ENCODE measurements around the gene ASNSD1.
"Not testable (repeated sequence)": the region's sequence is repeated elsewhere in the genome, so short reads cannot be mapped to it uniquely, and the experiment has no call there.

Gene ASNSD1

DNA sequence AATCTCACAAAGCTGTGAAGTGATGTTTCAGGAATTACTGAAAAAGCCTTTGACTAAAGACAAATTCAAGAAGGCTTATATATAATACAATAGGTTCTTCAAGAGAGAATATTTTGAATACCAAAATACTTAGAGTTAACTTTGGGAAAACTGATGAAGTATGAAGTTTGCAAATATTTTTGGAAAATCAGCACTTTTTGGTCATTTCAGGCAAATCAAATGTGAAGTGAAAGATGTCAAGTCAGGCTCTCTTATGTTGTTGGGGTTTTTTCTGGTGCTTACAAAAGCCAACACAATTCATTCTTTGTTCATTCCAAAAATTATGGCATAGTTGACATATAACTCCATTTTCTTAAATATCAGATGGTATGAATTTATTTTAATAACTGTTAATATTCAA, 14.7 kb upstream of the ASNSD1 start:
- ATAC-seq (no peak), DNase-seq (no peak)

DNA sequence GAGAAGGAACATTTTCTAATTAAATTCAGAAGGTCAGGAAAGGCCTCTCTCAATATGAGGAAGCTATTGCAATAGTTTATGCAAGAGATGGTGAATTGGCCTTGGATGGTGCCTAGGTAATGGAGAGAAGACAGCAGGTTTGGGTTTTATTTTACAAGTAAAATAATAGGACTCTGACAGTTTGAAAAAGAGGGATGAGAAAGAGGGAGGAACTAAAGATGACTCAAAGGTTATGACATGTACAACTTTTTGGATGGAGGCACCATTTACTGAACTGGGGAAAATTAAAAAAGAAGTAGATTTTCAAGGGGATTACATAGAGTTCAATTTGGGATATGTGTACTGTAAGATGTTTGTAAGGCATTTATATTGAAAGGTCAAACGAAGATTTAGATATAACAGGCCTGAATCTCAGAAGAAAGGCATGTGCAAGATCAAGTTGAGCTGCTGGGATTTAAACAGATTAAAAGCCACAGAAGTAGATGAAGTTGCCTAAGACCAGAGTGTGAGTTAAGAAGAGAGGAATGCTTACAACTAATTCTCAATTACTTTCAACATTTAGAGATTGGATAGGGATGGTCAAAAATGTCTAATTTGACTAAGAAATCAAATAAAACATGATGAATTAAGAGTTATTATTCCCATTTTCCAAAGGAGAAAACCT, 12.3 kb upstream of the ASNSD1 start:
- no peak for ATAC-seq
- no peak for DNase-seq

DNA sequence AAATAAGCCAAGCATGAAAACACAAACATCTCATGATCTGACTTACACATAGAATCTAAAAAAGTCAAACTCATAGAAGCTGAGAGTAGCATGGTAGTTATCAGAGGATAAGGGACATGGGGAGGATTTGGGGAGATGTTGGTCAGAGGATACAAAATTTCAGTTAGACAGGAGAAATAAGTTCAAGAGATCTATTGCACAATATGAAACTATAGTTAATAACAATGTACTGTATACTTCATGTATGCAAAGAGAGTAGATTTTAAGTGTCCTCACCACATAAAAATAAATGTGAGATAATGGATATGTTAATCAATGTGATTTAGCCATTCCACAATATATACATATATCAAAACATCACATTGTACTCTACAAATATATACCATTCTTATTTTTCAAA, 10.0 kb upstream of the ASNSD1 start:
- ATAC-seq (no peak), DNase-seq (no peak)

DNA sequence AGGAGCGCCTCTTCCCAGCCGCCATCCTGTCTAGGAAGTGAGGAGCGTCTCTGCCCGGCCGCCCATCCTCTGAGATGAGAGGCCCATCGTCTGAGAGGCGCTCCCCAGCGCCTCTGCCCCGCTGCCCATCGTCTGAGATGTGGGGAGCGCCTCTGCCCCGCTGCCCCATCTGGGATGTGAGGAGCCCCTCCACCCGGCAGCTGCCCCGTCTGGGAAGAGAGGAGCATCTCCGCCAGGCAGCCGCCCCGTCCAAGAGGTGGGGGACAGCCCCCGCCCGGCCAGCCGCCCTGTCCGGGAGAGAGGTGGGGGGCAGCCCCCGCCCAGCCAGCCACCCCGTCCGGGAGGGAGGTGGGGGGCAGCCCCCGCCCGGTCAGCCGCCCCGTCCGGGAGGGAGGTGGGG, 7.8 kb upstream of the ASNSD1 start:
- not testable (repeated sequence) for ATAC-seq, DNase-seq

DNA sequence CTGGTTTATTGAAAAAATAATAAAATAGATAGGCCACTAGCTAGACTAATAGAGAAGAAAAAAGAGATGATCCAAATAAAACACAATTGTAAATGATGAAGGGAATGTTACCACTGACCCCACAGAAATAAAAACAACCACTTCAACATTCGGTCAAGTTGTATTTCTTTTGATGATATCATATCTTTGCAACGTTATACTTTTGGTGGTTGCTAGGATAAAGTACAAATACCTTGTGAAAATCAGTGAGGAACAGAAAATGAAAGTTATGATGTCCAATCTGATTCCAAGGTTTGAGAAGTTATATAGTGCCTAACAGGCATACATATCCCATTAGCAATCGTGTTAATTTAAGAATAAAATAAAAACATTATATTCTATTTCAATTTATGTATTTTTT, 6.6 kb upstream of the ASNSD1 start:
- DNase-seq (no peak), ATAC-seq (no peak)

DNA sequence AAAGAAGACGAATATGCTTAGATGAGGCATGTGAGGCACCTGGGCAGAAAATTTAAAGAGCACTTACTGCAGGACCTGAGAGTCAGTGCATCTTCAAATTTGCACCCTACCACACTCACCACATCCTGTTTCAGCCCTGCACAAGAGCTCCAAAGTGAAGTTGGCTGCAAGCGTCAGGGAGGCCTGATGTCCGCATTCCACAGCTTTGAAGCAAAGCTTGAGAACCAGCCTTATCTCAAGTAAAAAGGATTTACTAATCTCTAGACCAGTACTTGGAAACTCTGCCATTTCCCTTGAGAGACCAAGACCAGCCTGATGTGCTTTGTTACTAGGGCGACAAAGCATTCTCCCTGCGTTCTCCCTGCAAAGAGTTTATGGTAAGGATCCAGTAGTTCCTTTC, 3.4 kb upstream of the ASNSD1 start:
- peak; percentile 49 for DNase-seq
- peak; percentile 53 for ATAC-seq

DNA sequence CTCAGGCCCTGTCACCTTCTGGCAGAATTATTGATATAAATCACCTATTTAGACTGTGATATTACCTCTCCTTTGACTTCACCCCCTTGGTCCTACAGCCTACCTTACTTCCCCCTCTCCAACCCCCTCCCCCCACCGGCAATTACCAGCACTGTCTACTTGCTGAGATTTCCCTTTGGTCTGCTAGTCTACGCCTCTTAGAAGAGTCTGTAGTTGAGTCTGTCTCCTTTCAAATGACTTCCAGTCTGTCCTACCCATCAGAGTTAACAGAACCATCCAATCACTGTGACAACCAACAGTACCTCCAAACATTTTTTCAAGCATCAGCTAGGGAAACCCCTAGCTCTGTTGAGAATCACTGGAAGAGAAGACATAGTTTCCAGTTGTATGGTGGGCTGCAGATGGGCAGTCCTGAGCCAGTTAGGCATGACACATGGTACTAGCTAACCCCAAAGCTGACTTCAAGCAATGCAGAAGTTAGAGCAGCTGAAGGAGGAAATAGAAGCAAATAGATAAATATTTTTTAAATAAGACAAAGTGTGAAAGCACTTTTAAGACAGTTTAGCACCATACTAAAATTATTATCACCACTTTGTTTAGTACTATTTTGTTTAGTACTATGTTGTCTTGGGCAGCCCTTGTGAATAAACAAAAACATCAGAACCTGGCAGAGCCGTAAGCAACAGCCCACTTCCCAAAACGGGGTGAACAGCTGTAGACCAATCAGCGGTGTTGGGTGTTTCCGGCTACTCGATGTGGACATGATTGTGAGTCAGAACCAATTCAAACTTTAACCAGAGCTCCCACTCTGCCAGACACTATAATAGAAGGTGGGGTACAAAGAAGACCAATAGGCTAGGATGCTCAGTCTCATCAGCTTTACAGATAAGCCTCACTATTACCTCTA, 2.7 kb upstream of the ASNSD1 start:
- ATAC-seq (peak; percentile 11), DNase-seq (peak; percentile 28)

DNA sequence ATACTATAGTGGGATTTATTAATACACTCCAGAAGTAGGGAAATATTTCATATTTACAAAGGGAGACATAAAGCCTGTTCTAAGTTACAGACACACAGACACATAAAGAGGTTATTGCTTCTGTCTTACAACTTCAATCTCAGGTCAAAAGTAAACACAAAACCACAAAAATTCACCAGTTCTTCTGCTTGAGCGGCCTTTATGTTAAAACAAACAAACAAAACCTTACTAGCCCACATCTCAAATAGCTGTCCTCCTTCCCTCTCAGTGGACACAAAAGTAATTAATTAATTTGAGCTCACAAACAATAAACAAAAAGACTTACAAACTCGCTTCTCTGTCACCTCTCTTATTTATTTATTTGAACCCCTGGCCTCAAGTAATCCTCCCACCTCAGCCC, 1.5 kb upstream of the ASNSD1 start:
- no peak for ATAC-seq
- DNase-seq: no peak

DNA sequence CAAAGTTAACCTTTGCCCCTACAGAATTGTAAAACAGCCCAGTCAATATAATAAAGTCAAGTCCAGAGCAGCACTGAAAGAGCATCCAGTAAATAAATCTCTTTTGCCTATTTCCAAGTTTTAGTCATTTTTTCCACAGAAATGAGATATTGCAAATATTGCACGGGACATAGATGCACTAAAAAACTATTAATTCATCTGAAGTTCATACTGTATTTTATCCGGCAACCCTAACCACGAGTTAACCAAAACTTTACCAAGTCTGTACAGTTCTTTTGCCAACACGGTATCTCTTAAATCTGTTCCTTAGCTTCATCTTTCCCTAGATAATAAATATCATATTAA, 484 bp upstream of the ASNSD1 start:
- ATAC-seq: no peak
- no peak for DNase-seq

DNA sequence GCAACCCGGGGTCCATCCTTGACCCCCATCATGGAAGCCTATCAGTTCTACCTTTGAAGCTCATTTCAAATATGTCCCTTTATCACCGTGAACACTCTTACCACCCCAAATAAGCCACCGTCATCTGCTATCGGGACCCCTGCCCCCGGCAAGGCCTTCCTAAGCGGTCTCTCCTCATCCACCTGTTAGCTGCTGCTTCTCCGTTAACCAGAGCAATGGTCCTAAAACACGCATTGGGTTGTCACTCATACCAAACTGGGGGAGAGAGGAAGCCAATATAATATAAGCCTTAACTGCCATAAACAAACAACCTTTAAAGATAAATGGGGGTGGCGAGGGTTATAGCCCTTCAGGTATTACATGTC, 680 bp downstream of the ASNSD1 start:
- ATAC-seq (no peak), DNase-seq (no peak)

DNA sequence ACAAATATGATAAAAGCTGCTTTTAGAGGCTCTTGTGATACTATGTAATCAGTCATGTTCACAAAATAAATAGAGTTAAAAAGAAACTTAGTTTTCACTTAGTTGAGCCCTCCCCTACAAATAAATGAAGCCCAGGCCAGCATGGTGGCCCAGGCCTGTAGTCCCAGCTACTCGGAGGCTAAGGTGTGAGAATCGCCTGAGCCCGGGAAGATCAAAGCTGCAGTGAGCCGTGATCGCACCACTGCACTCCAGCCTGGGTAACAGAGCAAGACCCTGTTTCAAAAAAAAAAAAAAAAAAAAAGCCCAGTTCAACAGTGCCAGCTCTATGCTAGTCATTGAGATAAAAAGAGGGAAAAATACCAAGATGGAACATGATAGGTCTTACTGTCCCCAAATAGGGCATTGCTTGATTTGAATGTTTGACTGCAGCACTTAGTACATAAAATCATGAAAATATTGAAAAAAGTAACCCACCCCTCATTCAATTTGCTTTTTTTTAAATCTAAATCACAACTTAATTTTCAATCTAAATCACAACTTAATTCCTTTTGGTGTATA, 1.5 kb downstream of the ASNSD1 start:
- DNase-seq (no peak), ATAC-seq (no peak)

DNA sequence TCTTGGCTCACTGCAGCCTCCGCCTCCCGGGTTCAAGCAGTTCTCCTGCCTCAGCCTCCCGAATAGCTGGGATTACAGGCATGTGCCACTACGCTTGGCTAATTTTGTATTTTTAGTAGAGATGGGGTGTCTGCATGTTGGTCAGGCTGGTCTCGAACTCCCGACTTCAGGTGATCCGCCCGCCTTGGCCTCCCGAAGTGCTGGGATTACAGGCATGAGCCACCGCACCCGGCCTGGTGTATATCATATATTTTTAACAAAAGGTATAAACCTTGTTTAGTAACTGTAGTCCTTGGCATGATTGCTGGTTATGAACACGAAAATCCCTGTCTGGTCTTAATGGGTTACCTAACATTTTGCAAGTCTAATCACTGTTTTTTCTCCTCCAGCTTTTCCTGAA, 2.1 kb downstream of the ASNSD1 start:
- DNase-seq, ATAC-seq: not testable (repeated sequence)

DNA sequence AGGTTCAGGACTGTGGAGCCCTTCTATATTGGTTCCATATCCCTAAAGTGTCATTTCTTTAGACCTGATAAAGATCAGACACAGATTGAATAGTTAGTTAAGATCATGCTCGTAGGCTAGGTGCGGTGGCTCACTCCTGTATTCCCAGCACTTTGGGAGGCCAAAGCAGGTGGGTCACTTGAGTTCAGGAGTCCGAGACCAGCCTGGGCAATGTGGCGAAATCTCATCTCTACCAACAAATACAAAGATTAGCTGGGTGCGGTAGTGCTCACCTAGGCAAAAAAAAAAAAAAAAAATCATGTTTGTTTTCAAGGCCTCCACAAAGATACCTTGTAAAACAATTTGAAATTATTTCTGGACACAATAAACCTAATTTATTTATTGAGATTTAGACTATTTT, 8.7 kb downstream of the ASNSD1 start:
- no peak for DNase-seq
- ATAC-seq: no peak

DNA sequence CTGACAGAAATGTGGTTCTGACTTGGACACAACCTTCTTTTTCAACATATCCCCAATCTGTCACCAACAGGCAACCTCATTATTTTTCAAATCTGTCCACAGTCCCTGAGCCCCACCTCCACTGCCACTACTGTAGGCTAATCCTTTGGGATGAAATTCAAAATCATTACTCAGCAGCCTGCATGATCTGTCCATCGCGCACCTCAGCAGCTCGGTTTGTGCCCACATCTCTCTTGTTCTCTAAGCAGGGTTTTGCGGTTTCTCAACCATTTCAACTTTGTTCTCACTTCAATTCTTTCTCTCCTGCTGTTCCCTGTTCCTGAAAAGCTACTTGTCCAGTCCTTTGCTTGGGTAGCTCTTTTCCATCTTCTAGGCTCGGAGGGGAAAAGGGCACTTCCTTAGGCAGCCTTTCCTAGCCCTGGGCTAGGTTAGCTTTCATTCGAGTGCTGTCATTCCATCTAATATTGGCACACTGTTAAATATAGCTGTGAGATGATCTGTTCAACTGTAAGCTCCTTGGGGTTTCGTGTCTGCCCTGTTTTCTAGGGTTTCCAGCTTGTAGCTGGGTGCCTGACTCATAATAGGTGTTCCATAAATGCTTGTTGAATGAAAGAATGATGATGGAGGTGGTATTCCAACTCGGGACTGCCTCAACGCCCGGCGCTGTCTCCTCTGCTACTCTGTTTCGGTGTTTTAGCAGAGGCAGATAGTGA, 12.6 kb downstream of the ASNSD1 start:
- no peak for DNase-seq
- peak; percentile 41 for ATAC-seq

DNA sequence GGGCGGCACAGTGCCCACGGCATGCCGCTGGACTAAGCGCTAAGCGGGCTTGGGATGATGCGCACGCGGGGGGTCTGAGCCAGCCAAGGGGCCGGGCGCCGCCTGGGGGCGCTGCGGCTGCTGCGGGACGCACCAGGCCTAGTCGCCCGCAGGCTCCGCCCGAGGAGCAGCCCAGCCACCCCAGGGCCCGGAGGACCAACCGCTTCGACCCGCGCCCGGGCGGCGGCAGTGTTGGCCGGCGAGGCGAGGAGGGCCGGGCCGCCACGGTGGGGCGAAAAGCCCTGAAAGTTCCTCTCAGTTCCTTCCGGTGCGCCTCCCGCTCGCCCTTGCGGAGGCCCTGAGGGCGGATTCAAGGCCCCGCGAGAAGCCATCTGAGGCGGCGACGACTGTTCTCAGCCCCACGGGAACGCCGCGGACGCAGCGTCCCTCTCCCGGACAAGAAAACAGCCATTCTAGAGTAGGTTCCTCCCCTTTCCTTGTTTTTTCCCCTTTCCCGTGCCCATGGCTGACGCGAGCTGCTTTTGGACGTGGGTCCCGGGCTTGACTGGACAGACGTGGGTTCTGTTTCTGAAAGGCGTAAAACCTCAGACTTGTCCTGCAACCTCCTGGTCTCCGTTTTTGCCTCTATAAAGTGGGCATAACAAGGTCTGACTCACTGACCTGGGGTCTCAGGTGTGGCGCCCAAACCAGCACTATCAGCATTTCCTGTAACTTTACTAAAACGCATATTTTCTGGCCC, 13.3 kb downstream of the ASNSD1 start, which contains the start of gene ANKAR:
Gene ANKAR, plus strand, starts transcription at position 297 of the 739 bp plus-strand sequence. CDS start 1,821 bp downstream, outside the sequence.
- DNase-seq: peak; percentile 86
- ATAC-seq: peak; percentile 97

DNA sequence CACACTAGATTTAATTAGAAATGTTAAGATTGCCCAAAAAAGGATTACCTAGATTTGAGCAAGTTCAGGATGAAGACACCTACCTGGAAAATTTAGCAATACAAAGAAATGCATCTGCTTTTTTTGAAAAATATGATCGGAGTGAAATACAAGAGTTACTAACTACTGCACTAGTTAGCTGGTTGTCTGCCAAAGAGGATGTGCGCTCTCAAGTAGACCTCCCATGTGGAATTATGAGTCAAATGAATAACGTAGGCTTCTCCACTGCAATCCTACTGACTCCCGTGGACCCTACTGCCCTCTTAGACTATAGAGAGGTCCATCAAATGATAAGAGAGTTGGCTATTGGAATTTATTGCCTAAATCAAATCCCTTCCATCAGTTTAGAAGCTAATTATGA, 15.2 kb downstream of the ASNSD1 start:
- ATAC-seq: no peak
- DNase-seq: no peak

DNA sequence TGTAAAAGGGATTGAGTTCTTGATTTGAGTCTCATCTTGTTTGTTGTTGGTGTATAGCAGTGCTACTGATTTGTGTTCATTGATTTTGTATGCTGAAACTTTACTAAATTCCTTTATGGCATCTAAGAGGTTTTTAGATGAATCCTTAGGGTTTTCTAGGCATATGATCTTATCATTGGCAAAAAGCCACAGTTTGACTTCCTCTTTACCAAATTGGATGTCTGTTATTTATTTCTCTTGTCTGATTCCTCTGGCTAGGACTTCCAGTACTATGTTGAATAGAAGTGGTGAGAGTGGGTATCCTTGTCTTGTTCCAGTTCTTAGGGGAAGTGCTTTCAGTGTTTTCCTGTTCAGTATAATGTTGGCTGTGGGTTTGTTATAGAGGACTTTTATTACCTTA, 18.0 kb downstream of the ASNSD1 start:
- no peak for DNase-seq
- ATAC-seq: no peak

DNA sequence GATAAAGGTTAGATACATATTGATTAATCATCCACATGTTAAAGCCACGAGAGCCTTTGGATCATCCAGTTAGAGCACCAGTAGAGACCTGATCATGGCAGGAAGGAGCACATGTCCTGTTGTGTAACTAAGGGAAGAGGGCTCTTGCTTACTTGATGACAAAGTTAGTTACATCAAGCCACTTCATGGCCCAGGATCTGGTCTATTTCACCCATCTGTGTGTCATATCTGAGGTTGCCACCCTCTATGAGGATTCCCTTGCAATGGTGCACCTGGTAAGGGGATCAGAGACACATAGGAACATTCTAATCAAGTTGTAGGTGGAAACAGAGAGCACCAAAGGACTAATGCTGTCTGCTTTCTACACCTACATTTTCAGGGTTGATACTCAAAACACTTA, 19.9 kb downstream of the ASNSD1 start:
- DNase-seq (no peak), ATAC-seq (peak; percentile 22)

DNA sequence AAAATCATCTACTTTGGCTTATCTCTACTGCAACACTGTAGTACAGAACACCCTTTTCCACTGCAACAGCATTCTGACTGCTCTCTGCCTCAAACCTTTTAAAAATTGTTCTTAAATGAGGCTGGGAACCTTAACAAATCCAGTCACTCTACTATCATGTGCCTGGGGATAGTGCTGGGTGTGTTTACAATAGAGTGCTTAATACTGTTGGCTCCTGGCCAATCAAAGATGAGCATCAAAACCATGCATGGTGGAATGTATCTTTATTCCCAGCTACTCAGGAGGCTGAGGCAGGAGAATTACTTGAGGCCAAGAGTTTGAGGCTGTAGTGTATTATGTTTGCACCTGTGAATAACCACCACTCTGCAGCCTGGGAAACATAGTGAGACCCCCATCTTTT, 20.6 kb downstream of the ASNSD1 start:
- DNase-seq (no peak), ATAC-seq (no peak)

DNA sequence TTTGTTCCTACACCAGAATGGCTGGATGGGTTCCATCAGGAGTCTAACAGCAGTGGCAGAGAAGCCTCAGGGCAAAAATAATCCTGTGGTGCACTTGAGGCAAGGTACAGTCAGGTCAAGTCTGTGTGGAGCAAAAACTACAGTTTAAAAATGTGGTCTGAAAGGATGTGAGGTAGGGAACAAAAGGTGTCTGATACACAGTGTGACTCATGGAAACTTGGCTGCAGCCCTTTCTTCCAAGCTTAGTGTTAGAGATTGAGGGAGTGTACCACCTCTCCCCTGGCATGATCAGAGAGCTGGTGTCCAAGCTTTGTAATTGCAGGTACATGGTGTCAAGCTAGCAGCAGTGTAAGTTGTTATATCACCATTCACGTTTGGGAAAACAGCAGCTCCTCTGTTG, 22.1 kb downstream of the ASNSD1 start:
- DNase-seq (no peak), ATAC-seq (peak; percentile 90)

DNA sequence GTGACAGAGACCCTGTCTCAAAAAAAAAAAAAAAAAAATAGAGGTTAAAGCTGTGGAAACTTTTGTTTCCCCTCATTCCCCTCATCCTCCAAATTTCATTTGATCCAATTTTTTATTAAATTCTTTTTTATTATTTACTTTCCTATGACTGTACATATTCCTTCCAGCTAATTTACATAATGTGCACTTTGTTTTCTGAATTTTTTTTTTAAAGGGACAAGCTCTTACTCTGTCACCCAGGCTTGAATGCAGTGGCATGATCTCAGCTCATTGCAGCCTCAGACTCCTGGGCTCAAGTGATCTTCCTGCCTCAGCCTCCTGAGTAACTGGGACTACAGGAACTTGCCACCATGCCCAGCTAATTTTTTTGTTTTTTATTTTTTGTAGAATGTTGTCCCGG, 23.6 kb downstream of the ASNSD1 start:
- ATAC-seq: no peak
- DNase-seq: no peak
